ENCODE data around the gene GC.

- TF ChIP-seq CTCF (IDR thresholded peaks at IDR 0.05; ENCODE audit: insufficient read depth, low read depth, low read length): no peak
- TF ChIP-seq EZH2 (IDR thresholded peaks at IDR 0.05; ENCODE audit: insufficient read depth, low read length): no peak
Observed at GRCh38 chr4:71775449-71775848, 8.4 kb downstream of the GC start.
